GM12878 (cell line): ENCODE measurements around the gene ZNG1B. TPM values are rescaled to one million over a fixed set of nuclear protein-coding genes. Genes with fewer than 3 reads are reported as not detected.
"Not testable (repeated sequence)": the region's sequence is repeated elsewhere in the genome, so short reads cannot be mapped to it uniquely, and the experiment has no call there.

ENCODE experiments used
- ATAC-seq: fragments of 200-7000 bp; cut with Tn5 transposase; 3 replicates; pipeline ENCODE4 v1.9.1; 2020; ENCODE audit warnings: mild to moderate bottlenecking, moderate library complexity
- BruUV-seq: library from RNA; stranded (reverse); fragments of 400-500 nt; replicated peaks from 2 replicates; lab custom pipeline; 2021; lab: Mats Ljungman, UMichigan
- CTCF ChIA-PET: fragments of 300-600 bp; sonication (Branson Sonifier 250); formaldehyde crosslinking; extraction: SDS; loops from one replicate; lab custom pipeline; 2021; ENCODE audit warnings: inconsistent platforms; lab: Yijun Ruan, JAX
- POLR2A ChIA-PET: fragments of 350-600 bp; formaldehyde crosslinking; extraction: SDS; loops from one replicate; lab custom pipeline; 2021; ENCODE audit warnings: inconsistent platforms; lab: Charles Lee
- RAD21 ChIA-PET: fragments of 300-600 bp; sonication (Branson Sonifier 250); formaldehyde crosslinking; loops from one replicate; lab custom pipeline; 2023; ENCODE audit warnings: antibody characterized with exemption; ENCODE audit not compliant: unreplicated experiment; lab: Charles Lee
- SMC1A ChIA-PET: fragments of 300-600 bp; sonication (Branson Sonifier 250); formaldehyde crosslinking; loops from one replicate; lab custom pipeline; 2023; ENCODE audit not compliant: unreplicated experiment, uncharacterized antibody; lab: Charles Lee
- DNase-seq: peaks from one replicate; pipeline ENCODE4 v3.0.0-alpha.2; 2011; ENCODE audit warnings: low read depth, low spot score
- FAIRE-seq: peaks from 3 replicates; lab custom pipeline; 2011; peaks lifted over from hg19 to GRCh38; lab: Jason Lieb, UNC
- H2AFZ ChIP-seq: 2 replicates; pipeline ENCODE4 v1.6.0; 2011; ENCODE audit warnings: low read depth, low read length, control low read depth; ENCODE audit not compliant: control insufficient read depth
- H3K27ac ChIP-seq: 2 replicates; pipeline ENCODE4 v1.5.1; 2011; ENCODE audit warnings: control low read depth; ENCODE audit not compliant: control insufficient read depth, insufficient read depth
- H3K27me3 ChIP-seq, 2 experiments: replicated peaks in 1 of 2; 2 replicates each; pipeline versions ENCODE4 v1.6.0 to v1.6.1; 2011; ENCODE audit warnings: low read length in 1 of 2; ENCODE audit not compliant: control insufficient read depth in 2 of 2, insufficient read depth in 2 of 2
- H3K36me3 ChIP-seq, 2 experiments: 2 replicates each; pipeline ENCODE4 v1.5.1; 2011; ENCODE audit warnings: low read length in 1 of 2; ENCODE audit not compliant: control insufficient read depth in 2 of 2, insufficient read depth in 2 of 2
- H3K4me1 ChIP-seq: 2 replicates; pipeline ENCODE4 v1.6.1; 2011; ENCODE audit warnings: mild to moderate bottlenecking, low read length, moderate library complexity, mixed read lengths; ENCODE audit not compliant: control insufficient read depth, insufficient read depth
- H3K4me2 ChIP-seq: 2 replicates; pipeline ENCODE4 v1.6.0; 2011; ENCODE audit warnings: control low read depth; ENCODE audit not compliant: control insufficient read depth, insufficient read depth
- H3K4me3 ChIP-seq: fragments of 200-600 bp; sonication (generic); 2 replicates; pipeline ENCODE4 v1.5.1; 2016
- H3K79me2 ChIP-seq: 2 replicates; pipeline ENCODE4 v1.6.0; 2011; ENCODE audit warnings: low read length; ENCODE audit not compliant: control insufficient read depth, insufficient read depth
- H3K9ac ChIP-seq: 2 replicates; pipeline ENCODE4 v1.8.0; 2011; ENCODE audit warnings: low read length, control low read depth, mixed read lengths; ENCODE audit not compliant: control insufficient read depth, insufficient read depth
- H3K9me3 ChIP-seq: replicated peaks from 3 replicates; pipeline ENCODE4 v1.5.1; 2011; ENCODE audit warnings: mild to moderate bottlenecking, low read length; ENCODE audit not compliant: control insufficient read depth, insufficient read depth
- H4K20me1 ChIP-seq: 2 replicates; pipeline ENCODE4 v1.6.0; 2011; ENCODE audit not compliant: control insufficient read depth, insufficient read depth
- HDAC6 ChIP-seq: fragments of 200-600 bp; sonication (generic); IDR thresholded peaks from one replicate; pipeline ENCODE4 v1.8.0; 2017; ENCODE audit warnings: antibody characterized with exemption; ENCODE audit not compliant: unreplicated experiment
- SUZ12 ChIP-seq: fragments of 200-600 bp; sonication (generic); IDR thresholded peaks from one replicate; pipeline ENCODE4 v1.6.1; 2018; ENCODE audit warnings: antibody characterized with exemption, mild to moderate bottlenecking; ENCODE audit not compliant: unreplicated experiment
- WGBS: methylation state at CpG from one replicate; pipeline ENCODE4 v1.1.6; 2016; ENCODE audit warnings: low lambda C conversion rate; ENCODE audit not compliant: insufficient replicate concordance, insufficient coverage; ENCODE audit errors: missing lambda C conversion rate; 5-methylcytosine and 5-hydroxymethylcytosine counted together
- in situ Hi-C: fragments of 300-500 bp; cut with MboI; formaldehyde crosslinking; loops from 9 replicates; pipeline ENCODE4 v1.14.3; 2018; ENCODE audit warnings: mixed read lengths
- intact Hi-C: fragments of 100-400 bp; cut with micrococcal nuclease; formaldehyde crosslinking; loops from one replicate; pipeline ENCODE4 v1.14.2; 2022; ENCODE audit not compliant: unreplicated experiment
- polyA plus RNA-seq, 11 experiments: library from polyadenylated mRNA; depleted of rRNA in 4 of 11; unstranded in 6 of 11; stranded (reverse) in 5 of 11; fragments of >200 nt; fragmentation: Nextera tagmentation in 4 of 11; fragmentation: Illumina TruSeq in 1 of 11; extraction: Ambion mirVana in 4 of 11; extraction: Trizol in 1 of 11; gene quantifications; 1 replicate in 1 of 11; 2 replicates in 10 of 11; pipeline versions ENCODE4 v1.2.1 to v1.2.3, GENCODE V29; 2011 to 2016; ENCODE audit warnings: inconsistent platforms in 2 of 11, missing spikeins in 2 of 11, low read depth in 1 of 11
- total RNA-seq, 4 experiments: library from RNA; depleted of rRNA in 3 of 4; stranded (reverse); fragments of >200 nt in 3 of 4; fragmentation: Illumina TruSeq in 1 of 4; extraction: Trizol in 1 of 4; gene quantifications; 2 replicates each; pipeline versions ENCODE4 v1.2.1 to v1.2.3, GENCODE V29; 2013 to 2021

Gene ZNG1B
- total and polyA plus RNA-seq, 10 of the 15 experiments (the other 5 are each of a cell fraction or from before 2014, with no cell fraction given), result 42.9 to 140 (median 61.4) TPM

DNA sequence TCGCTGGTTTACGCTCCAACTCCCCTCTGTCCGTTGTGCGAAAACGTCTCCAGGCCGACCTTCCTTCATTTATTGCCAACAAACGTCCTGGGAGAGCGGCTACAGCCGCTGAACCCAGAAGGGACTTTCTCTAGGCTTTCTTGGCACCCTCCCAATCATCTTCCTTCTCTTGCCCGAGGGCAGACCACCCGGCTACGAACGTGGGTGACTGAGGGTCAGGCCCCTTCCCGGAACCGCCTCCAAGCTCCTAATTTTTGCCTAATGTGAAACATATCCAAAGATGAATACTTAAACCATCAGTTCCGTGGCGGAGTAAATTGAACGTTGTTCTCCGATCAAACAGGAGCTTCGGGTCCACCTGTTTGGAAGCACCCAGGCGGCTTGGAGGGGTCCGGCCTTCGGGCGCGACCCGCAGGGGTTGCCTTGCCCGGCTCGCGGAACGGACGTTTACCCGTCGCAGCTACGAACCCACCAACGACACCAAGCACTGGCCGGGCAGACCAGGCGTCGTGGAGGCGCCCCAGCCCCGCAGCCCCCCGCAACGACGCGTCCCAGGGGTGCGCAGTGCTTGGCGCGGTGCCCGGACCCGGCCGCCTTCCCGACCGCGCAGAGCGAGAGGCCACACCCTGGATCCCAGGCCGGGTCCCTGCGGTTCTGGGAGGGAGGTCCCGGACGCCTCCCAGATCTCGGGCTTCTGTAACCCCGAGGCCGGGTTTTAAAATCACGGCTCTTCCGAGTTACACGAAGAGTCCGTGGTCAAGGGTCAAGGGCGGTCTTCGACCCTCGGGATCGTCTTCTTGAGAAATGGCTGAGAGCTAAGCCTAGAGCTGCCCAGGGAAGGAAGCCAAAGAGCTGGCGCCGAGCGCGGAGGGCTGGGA, 65.0 kb downstream of the ZNG1B start:
- H2AFZ ChIP-seq, H3K9me3 ChIP-seq, POLR2A ChIA-PET, CTCF ChIA-PET, H3K9ac ChIP-seq, H3K4me2 ChIP-seq, H3K36me3 ChIP-seq, BruUV-seq, H4K20me1 ChIP-seq, SMC1A ChIA-PET, H3K4me3 ChIP-seq, FAIRE-seq, H3K27ac ChIP-seq, RAD21 ChIA-PET, intact Hi-C loops, H3K4me1 ChIP-seq, DNase-seq, H3K79me2 ChIP-seq, in situ Hi-C loops, H3K27me3 ChIP-seq: not testable (repeated sequence)
- WGBS, result 28% methylated on average over 30 of the region's 73 CpGs
- ATAC-seq, result peak; percentile 37

DNA sequence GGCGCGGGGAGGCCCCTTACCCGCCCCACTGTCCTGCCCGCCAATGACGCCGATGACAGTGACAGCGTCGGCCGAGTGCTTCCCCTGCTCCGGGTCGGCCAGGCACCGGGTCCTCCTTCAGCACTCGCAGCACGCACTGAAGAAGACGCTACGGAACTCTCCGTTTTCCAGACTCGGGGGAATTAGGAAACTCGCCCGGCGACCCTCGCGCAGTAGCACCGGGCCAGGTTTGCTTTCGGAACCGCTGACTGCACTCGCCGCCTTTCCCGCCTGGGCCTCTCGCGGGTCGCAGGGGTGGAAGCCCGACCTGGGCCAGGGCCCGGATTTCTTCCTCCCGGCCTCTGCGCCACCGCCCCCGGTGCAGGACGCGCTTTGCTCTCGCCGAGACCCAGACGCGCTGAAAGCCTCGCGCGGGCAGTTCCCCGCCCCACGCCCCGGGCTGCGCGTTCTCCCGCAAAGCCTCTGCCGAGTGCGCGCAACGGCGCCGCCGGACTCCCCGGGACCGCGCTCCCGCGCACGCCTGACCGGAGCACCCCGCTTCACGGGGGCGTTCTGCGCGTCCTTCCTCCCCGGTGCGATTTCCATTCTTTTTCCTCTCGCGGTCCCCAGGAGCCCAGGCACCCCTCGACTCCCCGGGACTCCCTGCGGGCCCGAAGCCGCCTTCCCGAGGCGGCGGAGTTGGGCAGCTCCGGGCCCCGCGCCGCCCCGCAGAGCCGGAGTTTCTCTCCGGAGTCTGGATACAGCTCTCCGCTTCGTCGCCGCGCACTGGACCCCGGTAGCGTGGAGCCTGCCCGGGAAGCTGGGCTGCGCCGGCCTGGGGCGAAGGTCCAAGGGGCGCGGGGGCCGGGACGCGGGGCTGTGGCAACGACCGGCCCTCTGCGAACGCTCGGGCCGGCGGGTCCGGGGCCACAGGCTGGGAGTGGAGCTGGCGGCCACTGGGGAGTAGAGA, 65.9 kb downstream of the ZNG1B start:
- H4K20me1 ChIP-seq, H3K27ac ChIP-seq, H3K79me2 ChIP-seq, H3K27me3 ChIP-seq, H3K4me3 ChIP-seq, H3K4me1 ChIP-seq, H3K36me3 ChIP-seq, in situ Hi-C loops, FAIRE-seq, CTCF ChIA-PET, H3K9me3 ChIP-seq, RAD21 ChIA-PET, POLR2A ChIA-PET, intact Hi-C loops, DNase-seq, SMC1A ChIA-PET, H3K9ac ChIP-seq, BruUV-seq, H2AFZ ChIP-seq: not testable (repeated sequence)
- peak; percentile 87 for ATAC-seq
- peak overlapping the region; percentile 55 for H3K4me2 ChIP-seq
- WGBS, result under 1% methylated on average over 25 of the region's 116 CpGs
- TF ChIP-seq HDAC6 (peak; percentile 55), SUZ12 (peak; percentile 81)

DNA sequence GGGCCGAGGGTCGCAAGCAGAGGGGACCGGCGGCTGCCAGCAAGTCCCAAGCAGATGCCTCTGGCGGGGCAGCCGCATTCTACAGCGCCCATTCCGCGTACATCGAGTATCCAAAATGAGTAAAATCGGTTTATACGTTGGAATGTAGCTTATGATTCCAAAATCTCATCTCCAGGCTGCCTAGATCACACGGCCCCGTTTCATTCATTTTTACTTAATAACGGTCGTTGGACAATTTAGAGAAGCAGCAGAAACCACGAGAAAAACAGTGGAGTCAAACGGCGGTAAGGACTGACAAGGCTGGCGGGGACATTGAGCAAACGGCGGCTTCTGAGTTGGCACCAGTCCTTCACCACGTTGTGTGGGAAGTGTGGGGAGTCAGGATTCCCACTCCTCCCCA, 66.6 kb downstream of the ZNG1B start:
- H3K4me1 ChIP-seq, H3K9ac ChIP-seq, H3K4me2 ChIP-seq, ATAC-seq, H3K36me3 ChIP-seq, H3K79me2 ChIP-seq, H4K20me1 ChIP-seq, H2AFZ ChIP-seq, in situ Hi-C loops, RAD21 ChIA-PET, SMC1A ChIA-PET, H3K4me3 ChIP-seq, FAIRE-seq, POLR2A ChIA-PET, H3K27me3 ChIP-seq, BruUV-seq, intact Hi-C loops, H3K9me3 ChIP-seq, CTCF ChIA-PET, H3K27ac ChIP-seq, DNase-seq: not testable (repeated sequence)
- WGBS, result 2% methylated on average over 14 of the region's 23 CpGs
